HG02798 (cell line): ENCODE results near the gene MFSD2B.
"Not testable (repeated sequence)": the region's sequence is repeated elsewhere in the genome, so short reads cannot be mapped to it uniquely, and the experiment has no call there.

Experiments
- ATAC-seq: cut with Tn5 transposase; IDR thresholded peaks from one replicate; pipeline ENCODE4 v1.9.1; 2021; ENCODE audit warnings: mild to moderate bottlenecking; ENCODE audit not compliant: unreplicated experiment, poor library complexity

MFSD2B gene, protein sequence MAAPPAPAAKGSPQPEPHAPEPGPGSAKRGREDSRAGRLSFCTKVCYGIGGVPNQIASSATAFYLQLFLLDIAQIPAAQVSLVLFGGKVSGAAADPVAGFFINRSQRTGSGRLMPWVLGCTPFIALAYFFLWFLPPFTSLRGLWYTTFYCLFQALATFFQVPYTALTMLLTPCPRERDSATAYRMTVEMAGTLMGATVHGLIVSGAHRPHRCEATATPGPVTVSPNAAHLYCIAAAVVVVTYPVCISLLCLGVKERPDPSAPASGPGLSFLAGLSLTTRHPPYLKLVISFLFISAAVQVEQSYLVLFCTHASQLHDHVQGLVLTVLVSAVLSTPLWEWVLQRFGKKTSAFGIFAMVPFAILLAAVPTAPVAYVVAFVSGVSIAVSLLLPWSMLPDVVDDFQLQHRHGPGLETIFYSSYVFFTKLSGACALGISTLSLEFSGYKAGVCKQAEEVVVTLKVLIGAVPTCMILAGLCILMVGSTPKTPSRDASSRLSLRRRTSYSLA

DNA sequence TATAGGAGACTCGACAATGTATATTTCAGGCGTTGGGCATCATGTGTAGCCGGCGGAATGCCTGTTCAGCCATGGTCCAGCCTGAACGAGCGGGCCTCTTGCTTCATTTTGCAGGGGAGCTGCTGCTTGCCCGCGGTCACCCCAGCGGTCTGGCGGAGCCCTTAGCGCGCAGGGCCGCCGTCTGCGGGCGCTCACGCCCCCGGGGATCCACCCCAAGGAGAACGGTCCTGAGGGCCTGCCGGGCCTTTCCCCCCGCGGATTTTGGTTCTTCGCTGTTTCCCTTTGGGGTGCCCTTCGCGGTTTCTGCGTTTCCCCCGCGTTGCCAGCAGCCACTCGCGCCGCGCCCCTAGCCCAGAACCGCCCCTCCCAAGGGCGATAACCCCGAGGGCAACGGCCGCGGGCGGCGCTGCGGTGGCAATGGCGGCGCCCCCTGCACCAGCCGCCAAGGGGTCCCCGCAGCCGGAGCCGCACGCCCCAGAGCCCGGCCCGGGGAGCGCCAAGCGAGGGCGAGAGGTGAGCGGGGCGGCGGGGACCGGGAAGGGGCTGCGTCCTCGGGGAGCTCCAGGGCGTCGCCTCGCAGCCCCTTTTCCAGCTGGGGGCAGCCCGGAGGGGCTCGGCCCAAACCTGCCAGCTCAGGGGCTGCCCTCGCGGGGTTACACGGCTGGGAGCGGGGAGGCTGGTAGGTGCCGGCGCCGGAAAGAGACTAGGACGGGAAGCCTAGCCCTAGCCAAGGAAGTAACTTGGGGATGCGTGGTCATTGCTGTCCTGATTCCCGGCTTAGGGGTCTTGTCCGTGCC, at the start of gene MFSD2B:
MFSD2B (plus strand) TSS at position 406 of the 797 bp plus-strand sequence; CDS start at position 418, 12 bp downstream.
- ATAC-seq = no peak

GRCh38 chr2:23967846-23968245, 42.0 kb upstream of the MFSD2B start:
- ATAC-seq = no peak

DNA sequence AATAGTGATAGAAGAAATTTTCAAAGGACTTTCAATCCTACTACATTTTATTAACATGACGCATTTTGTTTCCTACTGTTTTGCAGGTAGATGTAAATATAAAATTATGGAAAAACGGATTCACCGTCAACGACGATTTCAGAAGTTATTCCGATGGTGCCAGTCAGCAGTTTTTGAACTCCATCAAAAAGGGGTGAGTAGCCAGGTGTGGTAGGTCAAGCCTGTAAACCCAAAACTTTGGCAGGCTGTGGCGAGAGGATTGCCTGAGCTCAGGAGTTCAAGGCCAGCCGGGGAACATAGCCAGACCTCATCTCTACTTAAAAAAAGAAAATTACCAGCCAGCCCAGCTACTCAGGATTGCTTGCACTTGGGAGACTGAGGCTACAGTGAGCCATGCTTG, 33.0 kb upstream of the MFSD2B start:
- no peak for ATAC-seq

DNA sequence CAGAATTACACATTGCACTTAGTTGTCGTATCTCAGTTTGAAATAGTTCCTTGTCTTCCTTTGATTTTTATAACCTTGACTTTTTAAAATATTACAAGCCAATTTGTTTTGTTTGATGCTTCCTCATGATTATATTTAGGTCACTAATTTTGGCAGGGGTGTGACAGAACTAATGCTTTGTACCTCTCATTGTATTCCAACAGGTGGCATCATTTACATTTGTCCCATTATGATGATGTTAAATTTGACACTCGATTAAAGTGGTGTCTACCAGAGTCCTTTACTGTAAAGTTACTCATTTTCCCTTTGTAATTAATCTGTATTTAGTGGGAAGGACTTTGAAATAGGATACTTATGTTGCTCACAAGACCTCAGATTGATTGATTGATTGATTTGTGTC, 21.5 kb upstream of the MFSD2B start:
- ATAC-seq = no peak

- ATAC-seq = no peak
Observed at GRCh38 chr2:23992931-23993330, 17.0 kb upstream of the MFSD2B start.

- ATAC-seq = no peak
Observed at GRCh38 chr2:23993736-23994269, 16.1 kb upstream of the MFSD2B start.

DNA sequence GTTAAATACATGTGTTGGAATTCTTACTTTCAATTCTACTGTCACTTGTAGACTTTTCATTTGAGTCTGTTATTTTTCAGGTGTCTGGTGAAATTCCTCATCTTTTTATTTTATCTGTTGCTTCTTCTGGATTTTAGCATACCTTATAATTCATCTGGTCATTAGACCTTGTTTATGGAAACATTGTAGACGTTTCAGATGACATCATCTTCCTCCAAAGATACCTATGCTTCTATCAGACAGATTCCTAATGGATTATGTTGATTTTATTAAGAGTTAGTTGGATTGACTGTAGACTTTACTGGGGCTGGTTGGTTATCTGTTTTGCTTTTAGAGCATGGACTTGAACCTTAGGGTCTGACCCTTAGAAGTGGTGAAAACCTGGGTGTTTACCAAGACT, 15.3 kb upstream of the MFSD2B start:
- no peak for ATAC-seq

- no peak for ATAC-seq
Observed at GRCh38 chr2:24007693-24008092, 2.2 kb upstream of the MFSD2B start.

DNA sequence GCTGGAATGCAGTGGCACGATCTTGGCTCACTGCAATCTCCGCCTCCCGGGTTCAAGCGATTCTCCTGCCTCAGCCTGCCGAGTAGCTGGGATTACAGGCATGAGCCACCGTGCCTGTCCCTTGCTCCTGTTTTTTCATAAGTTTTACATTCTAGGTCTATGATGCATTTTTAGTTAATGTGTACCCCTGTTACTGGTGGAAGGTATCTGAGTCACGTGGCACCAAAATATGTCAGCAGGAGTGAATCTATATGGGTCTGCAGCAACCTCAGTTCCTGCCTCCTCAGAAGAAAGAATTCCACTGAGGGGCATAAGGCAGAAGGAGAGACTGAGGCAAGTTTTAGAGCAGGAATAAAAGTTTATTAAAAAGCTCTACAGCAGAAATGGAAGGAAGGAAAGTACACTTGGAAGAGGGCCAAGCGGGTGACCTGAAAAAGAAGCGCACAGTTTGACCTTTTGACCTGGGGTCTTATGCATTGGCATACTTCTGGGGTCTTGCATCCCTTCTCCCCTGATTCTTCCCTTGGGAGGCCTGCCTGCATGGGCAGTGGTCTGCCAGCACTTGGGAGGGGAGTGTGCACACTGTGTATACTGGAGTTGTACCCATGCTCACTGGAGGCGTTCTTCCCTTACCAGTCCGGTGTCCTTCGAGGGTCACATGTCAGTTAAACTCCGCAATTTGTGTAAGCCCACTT, 1.1 kb upstream of the MFSD2B start:
- ATAC-seq = no peak

GRCh38 chr2:24009367-24009679, 562 bp upstream of the MFSD2B start:
- no peak for ATAC-seq

GRCh38 chr2:24010477-24011249, 778 bp downstream of the MFSD2B start:
- ATAC-seq = no peak

- no peak for ATAC-seq
Observed at GRCh38 chr2:24011250-24012104, 1.6 kb downstream of the MFSD2B start.

DNA sequence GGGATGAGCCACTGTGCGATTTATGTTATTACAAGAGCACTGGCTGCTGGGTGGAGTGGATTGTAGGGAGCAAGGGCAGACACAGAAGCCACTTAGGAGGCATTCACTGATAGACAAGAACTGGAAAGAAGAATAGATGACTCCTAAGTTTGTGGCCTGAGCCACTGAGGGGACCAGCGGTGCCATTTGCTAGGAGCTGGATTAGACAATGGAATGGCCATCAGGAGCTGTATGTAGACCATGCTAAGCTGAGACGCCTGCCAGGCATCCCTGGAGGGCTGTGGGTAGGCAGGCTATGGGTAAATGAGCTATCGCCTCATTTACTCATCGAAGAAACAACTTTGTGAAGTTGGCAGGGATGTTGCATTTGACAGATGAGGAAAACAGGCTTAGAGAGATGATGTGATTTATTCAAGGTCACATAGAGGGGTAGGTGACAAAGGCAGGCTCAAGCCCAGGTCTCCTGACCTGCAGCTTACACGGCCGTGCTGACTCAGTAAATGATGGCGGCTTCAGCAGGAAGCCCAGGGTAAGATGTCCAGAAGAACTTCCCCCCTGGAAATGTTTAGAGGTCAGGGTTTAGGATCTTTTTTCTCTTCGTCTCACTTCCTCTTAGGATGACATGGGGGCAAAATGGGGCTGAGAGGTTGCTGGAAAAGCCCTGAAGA, 2.8 kb downstream of the MFSD2B start:
- no peak for ATAC-seq

- not testable (repeated sequence) for ATAC-seq
Observed at GRCh38 chr2:24014902-24015301, 5.0 kb downstream of the MFSD2B start.

- ATAC-seq = no peak
Observed at GRCh38 chr2:24015562-24016375, 5.9 kb downstream of the MFSD2B start.

DNA sequence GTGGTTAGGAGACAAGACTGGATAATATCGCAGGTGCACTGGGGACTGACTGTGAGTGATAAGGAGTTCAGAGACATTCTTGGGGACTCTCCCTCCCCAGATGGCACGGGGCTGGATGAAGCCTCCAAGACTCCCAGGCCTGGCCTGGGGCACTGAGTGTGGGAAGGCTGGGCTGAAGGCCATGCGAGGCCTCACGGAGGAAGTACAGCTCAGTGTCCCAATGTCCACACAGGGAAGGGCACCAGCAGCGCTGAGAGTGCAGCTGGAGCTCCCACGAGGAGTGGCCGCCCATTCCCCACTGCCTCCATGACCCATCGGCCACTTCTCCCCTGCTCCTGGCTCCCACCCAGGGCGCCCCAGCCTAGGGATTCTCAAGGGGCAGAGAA, 6.5 kb downstream of the MFSD2B start:
- ATAC-seq = no peak

DNA sequence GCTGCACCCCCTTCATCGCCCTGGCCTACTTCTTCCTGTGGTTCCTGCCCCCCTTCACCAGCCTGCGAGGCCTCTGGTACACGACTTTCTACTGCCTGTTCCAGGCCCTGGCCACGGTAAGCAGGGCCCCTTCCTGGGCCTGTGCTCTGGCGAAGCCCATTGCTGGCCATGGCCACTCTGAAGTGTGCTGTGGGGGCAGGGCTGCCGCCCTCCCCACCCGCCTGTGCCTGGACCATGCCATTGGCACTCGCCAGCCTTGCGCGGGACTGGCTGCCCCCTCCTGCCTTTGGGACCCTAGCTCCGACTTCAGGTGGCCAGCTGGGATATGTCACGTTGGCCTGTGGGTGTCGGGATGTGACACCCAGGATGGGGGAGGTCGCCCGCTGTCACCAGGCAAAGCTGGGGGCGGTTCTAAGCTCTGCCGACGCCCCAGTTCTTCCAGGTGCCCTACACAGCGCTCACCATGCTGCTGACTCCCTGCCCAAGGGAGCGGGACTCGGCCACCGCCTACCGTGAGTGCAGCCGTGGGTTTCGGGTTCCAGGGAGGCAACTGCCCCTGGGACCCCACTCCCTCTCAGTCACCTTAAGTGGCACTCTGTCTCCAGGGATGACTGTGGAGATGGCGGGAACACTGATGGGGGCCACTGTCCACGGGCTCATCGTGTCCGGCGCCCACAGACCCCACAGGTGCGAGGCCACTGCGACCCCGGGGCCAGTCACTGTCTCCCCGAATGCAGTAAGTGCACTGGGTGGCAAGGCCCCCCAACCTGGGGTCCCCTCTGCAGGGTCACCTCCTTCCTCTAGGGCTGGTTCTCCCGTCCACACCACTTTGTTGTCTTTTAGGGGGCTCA, 7.2 kb downstream of the MFSD2B start:
- ATAC-seq = no peak
